Right lobe of liver (tissue), 6 donors: ENCODE data around the gene FBXL12. TPM values are rescaled to one million over a fixed set of nuclear protein-coding genes. Genes with fewer than 3 reads are reported as not detected.
A peak's percentile ranks its signal among the peaks of the same experiment; 100 is the strongest.

Source experiments
- ATAC-seq, 4 donors: fragments of 200-7000 bp; cut with Tn5 transposase; one replicate each; pipeline ENCODE4 v1.9.1; 2020; ENCODE audit warnings: mild to moderate bottlenecking in 4 of 4, moderate library complexity in 4 of 4
- DNase-seq, 3 donors: peaks; one replicate each; pipeline ENCODE4 v3.0.0-alpha.2; 2020
- H3K27ac ChIP-seq, 3 donors: fragments of 200-600 bp; one replicate each; pipeline ENCODE4 v1.8.0; 2022
- H3K27me3 ChIP-seq, 2 donors: fragments of 200-600 bp; one replicate each; pipeline ENCODE4 v1.8.0; 2022
- H3K36me3 ChIP-seq, 4 donors: fragments of 200-600 bp; sonication (generic) in 1 of 4; one replicate each; pipeline versions ENCODE4 v1.5.1 to v1.8.0; 2017 to 2022; ENCODE audit warnings: control low read depth in 1 of 4
- H3K4me1 ChIP-seq, 4 donors: fragments of 200-600 bp; sonication (generic) in 1 of 4; one replicate each; pipeline versions ENCODE4 v1.5.1 to v1.8.0; 2017 to 2022; ENCODE audit warnings: control low read depth in 1 of 4
- H3K4me3 ChIP-seq, 3 donors: fragments of 200-600 bp; one replicate each; pipeline ENCODE4 v1.8.0; 2022
- H3K9me3 ChIP-seq, 4 donors: fragments of 200-600 bp; sonication (generic) in 1 of 4; one replicate each; pipeline versions ENCODE4 v1.5.1 to v1.8.0; 2017 to 2022; ENCODE audit warnings: control low read depth in 1 of 4
- POLR2A ChIP-seq: fragments of 450-650 bp; IDR thresholded peaks from one replicate; pipeline ENCODE4 v1.6.1; 2017; ENCODE audit warnings: antibody characterized with exemption, mild to moderate bottlenecking
- WGBS: methylation state at CpG from one replicate; pipeline ENCODE4 v1.1.6; 2018; ENCODE audit warnings: low coverage, low lambda C conversion rate; ENCODE audit not compliant: insufficient coverage; ENCODE audit errors: missing lambda C conversion rate; 5-methylcytosine and 5-hydroxymethylcytosine counted together
- intact Hi-C, 2 donors: fragments of 100-400 bp; cut with DNase I; formaldehyde crosslinking; loops; one replicate each; pipeline versions ENCODE4 v1.11.2 to v1.14.1; 2022
- total RNA-seq, 6 experiments: library from RNA; depleted of rRNA in 2 of 6; stranded (reverse); fragments of >200 nt in 2 of 6; fragmentation: NEBNext Ultra II Directional in 3 of 6; extraction: Animal tissue kit (Norgen Biotek cat#: 25700) in 3 of 6; gene quantifications; one replicate each; pipeline versions ENCODE4 v1.1.0 to v1.2.4, GENCODE V29; 2016 to 2023
- TF ChIP-seq, protein P1 (sequence below), 4 donors: fragments of 200-600 bp in 3 of 4; fragments of 450-650 bp in 1 of 4; IDR thresholded peaks; one replicate each; pipeline versions ENCODE4 v1.5.1 to v1.8.0; 2016 to 2022; ENCODE audit warnings: antibody characterized with exemption in 4 of 4, mild to moderate bottlenecking in 2 of 4
- donor health status: DM: no; HTN: yes; CAD: no.
- donor health status: DM: no; HTN: no; CAD: no.
- donor health status: DM: no; HTN: no; CAD: no.
- donor health status: DM: no; HTN: yes; CAD: no.
- donor health status: DM: no; HTN: yes; CAD: no.

FBXL12 gene
- total RNA-seq, 6 experiments from 2014 or later: 9.8 to 18.4 (median 10.9) TPM

DNA sequence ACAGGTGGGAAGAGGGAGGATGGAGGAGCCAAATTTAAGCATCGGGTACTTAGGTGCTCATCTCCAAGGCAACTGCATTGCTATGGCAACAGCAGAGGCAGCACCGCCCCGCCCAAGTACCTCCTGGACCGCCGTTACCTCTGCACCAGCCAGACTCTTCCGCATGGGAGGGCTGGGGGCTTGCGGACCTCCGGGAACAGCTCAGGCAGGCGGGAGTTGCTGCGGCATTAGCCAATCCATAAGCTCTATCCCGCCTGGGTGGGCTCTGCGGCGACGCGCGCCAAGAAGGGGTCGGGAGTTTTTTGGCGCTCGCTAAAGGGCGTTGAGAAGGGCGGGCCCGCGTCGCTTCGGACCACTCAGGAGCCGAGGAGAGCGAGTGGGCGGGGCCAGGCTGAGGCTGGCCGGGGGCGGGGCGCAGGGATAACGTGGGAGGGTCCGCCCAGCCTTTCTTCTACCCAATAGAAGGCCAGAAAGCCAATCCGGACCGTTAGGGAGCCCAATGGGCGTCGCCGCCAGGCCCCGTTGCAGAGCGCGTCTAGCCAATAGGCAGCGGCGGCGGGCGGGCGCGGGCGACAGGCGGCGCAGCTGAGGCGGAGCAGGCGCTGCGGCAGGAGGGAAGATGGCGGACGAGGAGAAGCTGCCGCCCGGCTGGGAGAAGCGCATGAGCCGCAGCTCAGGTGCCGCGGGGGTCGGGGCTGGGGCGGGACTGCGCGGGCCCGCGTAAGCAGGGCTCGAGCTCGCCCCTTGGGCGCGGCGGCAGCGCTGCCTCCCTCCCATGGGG is 16.0 kb upstream of the FBXL12 start, which contains the start of gene PIN1:
Gene PIN1, plus strand, starts transcription at position 593 of the 781 bp plus-strand sequence. Its CDS starts 27 bp downstream, at position 620.
- DNase-seq: peak; percentile 99
- 0% methylated on average over 2 of the region's 73 CpGs for WGBS
- Histone ChIP-seq H3K4me3 (peak within 1 kb of the TSS; percentile 77 to 97 (median 88)), H3K27ac (peak within 1 kb of the TSS in 2 of 3 donors; percentile 16 to 41), H3K36me3 (peaks cover 0 to 14% (median 0%) of the 10 kb centered on the region in 4 donors), H3K4me1 (peaks cover 0 to 21% (median 5%) of the 10 kb centered on the region in 4 donors), H3K9me3 (no peaks in the 10 kb centered on the region), H3K27me3 (no peaks in the 10 kb centered on the region)
- intact Hi-C loops: no loop called here
- peak; percentile 98 to 99 (median 99) for ATAC-seq
- TF ChIP-seq, protein P1, sequence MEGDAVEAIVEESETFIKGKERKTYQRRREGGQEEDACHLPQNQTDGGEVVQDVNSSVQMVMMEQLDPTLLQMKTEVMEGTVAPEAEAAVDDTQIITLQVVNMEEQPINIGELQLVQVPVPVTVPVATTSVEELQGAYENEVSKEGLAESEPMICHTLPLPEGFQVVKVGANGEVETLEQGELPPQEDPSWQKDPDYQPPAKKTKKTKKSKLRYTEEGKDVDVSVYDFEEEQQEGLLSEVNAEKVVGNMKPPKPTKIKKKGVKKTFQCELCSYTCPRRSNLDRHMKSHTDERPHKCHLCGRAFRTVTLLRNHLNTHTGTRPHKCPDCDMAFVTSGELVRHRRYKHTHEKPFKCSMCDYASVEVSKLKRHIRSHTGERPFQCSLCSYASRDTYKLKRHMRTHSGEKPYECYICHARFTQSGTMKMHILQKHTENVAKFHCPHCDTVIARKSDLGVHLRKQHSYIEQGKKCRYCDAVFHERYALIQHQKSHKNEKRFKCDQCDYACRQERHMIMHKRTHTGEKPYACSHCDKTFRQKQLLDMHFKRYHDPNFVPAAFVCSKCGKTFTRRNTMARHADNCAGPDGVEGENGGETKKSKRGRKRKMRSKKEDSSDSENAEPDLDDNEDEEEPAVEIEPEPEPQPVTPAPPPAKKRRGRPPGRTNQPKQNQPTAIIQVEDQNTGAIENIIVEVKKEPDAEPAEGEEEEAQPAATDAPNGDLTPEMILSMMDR (IDR thresholded peaks at IDR 0.05): peak; percentile 44 to 82 (median 78)
- peak; percentile 23 for TF ChIP-seq POLR2A

- peaks cover 0 to 17% (median 2%) of the 10 kb centered on the region in 4 donors for H3K4me1 ChIP-seq
- ATAC-seq (no peak), DNase-seq (no peak)
- no peaks in the 10 kb centered on the region for H3K9me3 ChIP-seq
- no peaks in the 10 kb centered on the region for H3K27me3 ChIP-seq
- WGBS: 66% methylated on average over 6 of the region's 6 CpGs
- H3K36me3 ChIP-seq: peaks cover 0 to 17% (median 0%) of the 10 kb centered on the region in 4 donors
- no peak overlapping the region for H3K27ac ChIP-seq
- intact Hi-C loops: no loop called here
- no peak for TF ChIP-seq POLR2A
- TF ChIP-seq, protein P1 (IDR thresholded peaks at IDR 0.05): no peak
- H3K4me3 ChIP-seq: peak overlapping the region; percentile 77 to 97 (median 88)
Observed at GRCh38 chr19:9834307-9834725, 15.4 kb upstream of the FBXL12 start.

- TF ChIP-seq, protein P1 (IDR thresholded peaks at IDR 0.05): no peak
- no peak for TF ChIP-seq POLR2A
- Histone ChIP-seq H3K4me3 (peak overlapping the region; percentile 80 to 91 (median 83)), H3K4me1 (peaks cover 0 to 22% (median 5%) of the 10 kb centered on the region in 4 donors), H3K9me3 (no peaks in the 10 kb centered on the region), H3K36me3 (peaks cover 0 to 11% (median 0%) of the 10 kb centered on the region in 4 donors), H3K27ac (no peak overlapping the region), H3K27me3 (no peaks in the 10 kb centered on the region)
- intact Hi-C loops: no loop called here
- ATAC-seq (no peak), DNase-seq (no peak)
- WGBS: 42% methylated on average over 11 of the region's 13 CpGs
Observed at GRCh38 chr19:9828551-9829063, 9.7 kb upstream of the FBXL12 start.

- Histone ChIP-seq H3K36me3 (peaks cover 0 to 11% (median 0%) of the 10 kb centered on the region in 4 donors), H3K4me3 (peak within 1 kb of the TSS; percentile 80 to 91 (median 83)), H3K4me1 (peaks cover 0 to 22% (median 5%) of the 10 kb centered on the region in 4 donors), H3K27me3 (no peaks in the 10 kb centered on the region), H3K9me3 (no peaks in the 10 kb centered on the region), H3K27ac (peak within 1 kb of the TSS; percentile 26 to 65 (median 53))
- TF ChIP-seq, protein P1 (IDR thresholded peaks at IDR 0.05): no peak
- peak; percentile 68 for TF ChIP-seq POLR2A
- ATAC-seq (peak; percentile 96 to 99 (median 98)), DNase-seq (peak; percentile 87 to 92 (median 89))
- 0% methylated on average over 17 of the region's 62 CpGs for WGBS
- intact Hi-C loops: no loop called here
Observed at GRCh38 chr19:9827289-9828238, 8.7 kb upstream of the FBXL12 start, which contains the start of gene UBL5. TSS of gene UBL5 (plus strand) at chr19:9827918. CDS start at chr19:9828338, 420 bp downstream.
